HCT116 (cell line): ENCODE measurements around the gene COX4I2. TPM values are rescaled to one million over a fixed set of nuclear protein-coding genes. Genes with fewer than 3 reads are reported as not detected.

Experiments used
- ATAC-seq: fragments of 200-7000 bp; cut with Tn5 transposase; 2 replicates; pipeline ENCODE4 v1.9.1; 2020; ENCODE audit warnings: mild to moderate bottlenecking, moderate library complexity
- BruUV-seq: library from RNA; stranded (reverse); fragments of 400-500 nt; replicated peaks from 2 replicates; lab custom pipeline; 2021; lab: Mats Ljungman, UMichigan
- CTCF ChIA-PET: fragments of 300-600 bp; sonication (Branson Sonifier 250); formaldehyde crosslinking; loops from one replicate; lab custom pipeline; 2021; ENCODE audit warnings: antibody characterized with exemption; lab: Charles Lee
- POLR2A ChIA-PET: fragments of 300-600, 350-600 bp; sonication (Branson Sonifier 250); formaldehyde crosslinking; loops from one replicate; lab custom pipeline; 2021; ENCODE audit warnings: antibody characterized with exemption; lab: Charles Lee
- RAD21 ChIA-PET, 2 experiments: fragments of 300-600 bp; sonication (Branson Sonifier 250); formaldehyde crosslinking; loops; one replicate each; lab custom pipeline; 2023; ENCODE audit warnings: low total read pairs in 2 of 2; ENCODE audit not compliant: uncharacterized antibody in 2 of 2, unreplicated experiment in 2 of 2, low non-redundant PET in 1 of 2; lab: Charles Lee
- DNase-seq: peaks from one replicate; pipeline ENCODE4 v3.0.0-alpha.2; 2010; ENCODE audit warnings: low read depth, low spot score
- H2AFZ ChIP-seq: fragments of 200-600 bp; shearing (Covaris generic), sonication (generic); 2 replicates; pipeline ENCODE4 v1.6.1; 2017; ENCODE audit warnings: low read depth, mixed run types, mixed read lengths, antibody characterized with exemption, low read length; ENCODE audit not compliant: poor library complexity, severe bottlenecking
- H3K27ac ChIP-seq: 2 replicates; pipeline ENCODE4 v1.5.1; 2012; ENCODE audit warnings: low read depth, low read length
- H3K27me3 ChIP-seq: fragments of 200-600 bp; sonication (generic); 2 replicates; pipeline ENCODE4 v1.6.1; 2016; ENCODE audit warnings: mixed run types, low read length, mixed read lengths; ENCODE audit not compliant: insufficient read depth
- H3K36me3 ChIP-seq, 2 experiments: fragments of 200-500 bp in 1 of 2; fragments of 200-600 bp in 1 of 2; sonication (Bioruptor generic) in 1 of 2; sonication (generic) in 1 of 2; 2 replicates each; pipeline versions ENCODE4 v1.5.1 to v1.6.1; 2014 to 2016; ENCODE audit warnings: low read length in 2 of 2, inconsistent platforms in 1 of 2, mixed read lengths in 1 of 2, mixed run types in 1 of 2; ENCODE audit not compliant: insufficient read depth in 2 of 2, control insufficient read depth in 1 of 2
- H3K4me1 ChIP-seq, 2 experiments: fragments of 200-600 bp in 1 of 2; sonication (generic) in 1 of 2; 2 replicates each; pipeline versions ENCODE4 v1.5.1 to v1.6.1; 2012 to 2017; ENCODE audit warnings: low read length in 2 of 2, inconsistent platforms in 1 of 2, mild to moderate bottlenecking in 1 of 2, mixed read lengths in 1 of 2, mixed run types in 1 of 2, moderate library complexity in 1 of 2; ENCODE audit not compliant: insufficient read depth in 2 of 2, control insufficient read depth in 1 of 2
- H3K4me2 ChIP-seq: fragments of 200-600 bp; sonication (generic); 2 replicates; pipeline ENCODE4 v1.6.1; 2017; ENCODE audit warnings: mixed run types, low read length, mixed read lengths
- H3K4me3 ChIP-seq, 2 experiments: fragments of 200-600 bp in 1 of 2; sonication (generic) in 1 of 2; replicated peaks in 1 of 2; 2 replicates each; pipeline ENCODE4 v1.5.1; 2011 to 2016; ENCODE audit warnings: low read length in 2 of 2, control low read depth in 1 of 2, low read depth in 1 of 2, mild to moderate bottlenecking in 1 of 2, mixed read lengths in 1 of 2, mixed run types in 1 of 2
- H3K79me2 ChIP-seq: fragments of 200-600 bp; sonication (generic); 2 replicates; pipeline ENCODE4 v1.6.1; 2017; ENCODE audit warnings: mild to moderate bottlenecking, mixed run types, low read length, moderate library complexity, mixed read lengths; ENCODE audit not compliant: insufficient read depth
- H3K9ac ChIP-seq: fragments of 200-600 bp; sonication (generic); 2 replicates; pipeline ENCODE4 v1.6.1; 2016; ENCODE audit warnings: low read length, mixed read lengths
- H3K9me2 ChIP-seq: fragments of 200-600 bp; sonication (generic), shearing (Covaris generic); 2 replicates; pipeline ENCODE4 v1.6.1; 2017; ENCODE audit warnings: mixed run types, mild to moderate bottlenecking, moderate library complexity; ENCODE audit not compliant: insufficient read depth
- H3K9me3 ChIP-seq, 2 experiments: fragments of 200-500 bp in 1 of 2; fragments of 200-600 bp in 1 of 2; sonication (Bioruptor generic) in 1 of 2; sonication (generic) in 1 of 2; 2 replicates each; pipeline ENCODE4 v1.6.1; 2014 to 2017; ENCODE audit warnings: low read length in 2 of 2, mixed read lengths in 2 of 2, inconsistent platforms in 1 of 2, low read depth in 1 of 2, mild to moderate bottlenecking in 1 of 2, mixed run types in 1 of 2, moderate library complexity in 1 of 2; ENCODE audit not compliant: control insufficient read depth in 1 of 2, insufficient read depth in 1 of 2
- H4K20me1 ChIP-seq: fragments of 200-600 bp; sonication (generic), shearing (Covaris generic); 2 replicates; pipeline ENCODE4 v1.6.1; 2017; ENCODE audit warnings: mixed run types, mild to moderate bottlenecking, moderate library complexity; ENCODE audit not compliant: insufficient read depth
- CBX3 ChIP-seq: IDR thresholded peaks from 2 replicates; pipeline ENCODE4 v1.6.1; 2012; ENCODE audit warnings: low read depth
- CEBPB ChIP-seq: IDR thresholded peaks from 2 replicates; pipeline ENCODE4 v1.6.1; 2012; ENCODE audit warnings: low read depth
- EZH2 ChIP-seq: fragments of 200-600 bp; sonication (generic); IDR thresholded peaks from 2 replicates; pipeline ENCODE4 v1.6.1; 2017; ENCODE audit warnings: antibody characterized with exemption, mixed run types
- EZH2phosphoT487 ChIP-seq: fragments of 200-600 bp; IDR thresholded peaks from 2 replicates; pipeline ENCODE4 v1.6.1; 2018; ENCODE audit warnings: antibody characterized with exemption, borderline replicate concordance
- FOSL1 ChIP-seq: IDR thresholded peaks from 2 replicates; pipeline ENCODE4 v1.6.1; 2012; ENCODE audit warnings: low read depth
- JUND ChIP-seq: IDR thresholded peaks from 2 replicates; pipeline ENCODE4 v1.6.1; 2012
- POLR2AphosphoS5 ChIP-seq: IDR thresholded peaks from 2 replicates; pipeline ENCODE4 v1.6.1; 2011; ENCODE audit warnings: mild to moderate bottlenecking, low read depth, low read length, moderate library complexity
- RAD21 ChIP-seq: IDR thresholded peaks from 2 replicates; pipeline ENCODE4 v1.6.1; 2012; ENCODE audit warnings: low read depth, mild to moderate bottlenecking
- REST ChIP-seq: IDR thresholded peaks from 2 replicates; pipeline ENCODE4 v1.6.1; 2012; ENCODE audit warnings: low read depth
- SIN3A ChIP-seq: IDR thresholded peaks from 2 replicates; pipeline ENCODE4 v1.6.1; 2012; ENCODE audit warnings: low read depth
- SP1 ChIP-seq: IDR thresholded peaks from 2 replicates; pipeline ENCODE4 v1.6.1; 2012; ENCODE audit warnings: low read depth
- SRF ChIP-seq: IDR thresholded peaks from 2 replicates; pipeline ENCODE4 v1.6.1; 2012; ENCODE audit warnings: low read depth
- TCF7L2 ChIP-seq: IDR thresholded peaks from 2 replicates; pipeline ENCODE4 v1.7.0; 2011; ENCODE audit warnings: borderline replicate concordance, inconsistent platforms; ENCODE audit not compliant: insufficient read depth, insufficient read length; ENCODE audit errors: extremely low read depth
- YY1 ChIP-seq: IDR thresholded peaks from 2 replicates; pipeline ENCODE4 v1.6.1; 2011; ENCODE audit warnings: low read length, low read depth, moderate library complexity, mild to moderate bottlenecking; ENCODE audit not compliant: insufficient replicate concordance; ENCODE audit errors: extremely low read depth
- ZFX ChIP-seq: fragments of 450-650 bp; IDR thresholded peaks from 2 replicates; pipeline ENCODE4 v1.6.1; 2017
- ZNF274 ChIP-seq: fragments of 200-500 bp; sonication (Bioruptor generic); IDR thresholded peaks from 2 replicates; pipeline ENCODE4 v1.6.1; 2014; ENCODE audit warnings: mild to moderate bottlenecking, low read depth, low read length, inconsistent platforms
- intact Hi-C: fragments of 100-400 bp; cut with micrococcal nuclease; formaldehyde crosslinking; loops from 2 replicates; pipeline ENCODE4 v1.10.0; 2022
- total RNA-seq: library from RNA; stranded (reverse); gene quantifications from one replicate; pipeline ENCODE4 v1.2.1, GENCODE V29; 2021; ENCODE audit not compliant: unreplicated experiment
- TF ChIP-seq, protein P1 (sequence below): IDR thresholded peaks from 2 replicates; pipeline ENCODE4 v1.6.1; 2012
- TF ChIP-seq, protein P2 (sequence below): IDR thresholded peaks from 2 replicates; pipeline ENCODE4 v1.6.1; 2012
- TF ChIP-seq, protein P3 (sequence below), 3 experiments: fragments of 200-600 bp in 1 of 3; sonication (generic) in 1 of 3; IDR thresholded peaks in 2 of 3; conservative IDR thresholded peaks in 1 of 3; 2 replicates each; pipeline ENCODE4 v1.5.1; 2012 to 2017; ENCODE audit warnings: low read depth in 2 of 3, low read length in 2 of 3, antibody characterized with exemption in 1 of 3, borderline replicate concordance in 1 of 3, control low read depth in 1 of 3, mild to moderate bottlenecking in 1 of 3, mixed read lengths in 1 of 3, mixed run types in 1 of 3, moderate library complexity in 1 of 3; ENCODE audit not compliant: insufficient read depth in 1 of 3

COX4I2 gene
- total RNA-seq, 1 experiment from 2014 or later, result not detected

DNA sequence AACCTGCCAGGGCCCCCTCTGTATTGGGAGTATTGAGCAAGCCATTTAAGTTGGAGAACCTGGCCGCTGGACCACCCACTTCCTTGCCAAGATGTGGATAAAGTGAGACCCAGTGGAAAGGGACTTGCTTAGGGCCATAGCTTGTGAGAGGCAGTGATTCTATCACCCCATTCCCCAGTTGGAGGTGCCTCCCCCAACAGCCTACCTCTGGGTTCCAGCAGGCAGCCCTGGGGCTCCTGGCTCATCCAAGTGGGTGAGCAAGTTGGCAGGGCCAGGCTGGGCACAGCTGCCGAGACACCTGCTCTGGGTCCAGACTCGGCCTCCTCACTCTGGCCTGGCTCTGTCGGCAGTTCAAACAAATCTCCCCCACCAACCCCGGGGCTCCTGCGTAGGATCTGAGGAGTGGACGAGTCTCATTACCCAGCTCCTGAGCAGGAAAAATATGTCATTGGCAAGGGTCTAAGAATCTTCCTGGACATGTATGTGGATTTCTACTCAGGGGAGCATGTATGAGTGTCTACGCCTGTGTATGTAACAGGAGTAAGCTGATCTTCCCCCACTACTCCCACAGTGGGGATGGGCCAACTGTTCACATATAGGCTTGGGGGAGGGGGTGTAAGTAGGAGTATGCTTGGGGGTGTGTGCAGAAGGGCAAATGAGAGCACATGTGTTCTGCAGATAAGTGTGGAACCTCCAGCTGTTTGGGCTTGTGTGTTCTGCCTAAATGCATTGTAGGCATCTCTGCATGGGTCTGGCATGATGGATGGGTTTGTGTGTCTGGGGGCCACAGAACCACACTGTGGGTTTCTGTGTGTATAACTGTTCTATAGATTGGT is 30.7 kb upstream of the COX4I2 start:
- ATAC-seq (peak; percentile 29), DNase-seq (peak; percentile 93)
- ChIA-PET RAD21 (interaction anchor here (2.1 to 2.7 kb wide), 2 partner anchors 13 to 34 kb away, joined by 9 read pairs; no protein-coding TSS in a partner anchor), POLR2A (interaction anchor here (0.7 to 20.0 kb wide), 8 partner anchors 11 to 124 kb away, joined by 3 to 1106 read pairs (median 4); no protein-coding TSS in a partner anchor), CTCF (interaction anchor here (1.5 to 8.2 kb wide), 3 partner anchors 14 to 50 kb away, joined by 4 to 589 read pairs (median 256); no protein-coding TSS in a partner anchor)
- Histone ChIP-seq H3K4me3 (peak overlapping the region; percentile 91 to 96), H3K36me3 (peaks cover 0 to 13% of the 10 kb centered on the region in 2 experiments; a peak in 2 of 4 replicates), H3K27ac (peak overlapping the region; percentile 98), H3K9ac (peak overlapping the region; percentile 99), H3K9me2 (no peaks in the 10 kb centered on the region), H3K4me2 (peak overlapping the region; percentile 75), H3K4me1 (peaks cover 64 to 98% of the 10 kb centered on the region in 2 experiments), H2AFZ (no peak overlapping the region), H3K9me3 (no peaks in the 10 kb centered on the region), H3K27me3 (no peaks in the 10 kb centered on the region), H4K20me1 (no peaks in the 10 kb centered on the region; the same call in 1 of the 2 replicates), H3K79me2 (peaks cover 27% of the 10 kb centered on the region)
- no TSS peak for BruUV-seq
- intact Hi-C loops, result loop anchor here (1.0 kb wide), 1 partner anchor 14 kb away; no protein-coding TSS in a partner anchor
- TF ChIP-seq SP1 (no peak), ZNF274 (no peak), REST (no peak), SIN3A (no peak), JUND (no peak), FOSL1 (no peak), YY1 (peak; percentile 24), POLR2AphosphoS5 (peak; percentile 87), EZH2phosphoT487 (no peak), CEBPB (no peak), ZFX (no peak), EZH2 (no peak), SRF (no peak), TCF7L2 (peak; percentile 94), CBX3 (no peak), RAD21 (no peak)
- TF ChIP-seq, protein P1, sequence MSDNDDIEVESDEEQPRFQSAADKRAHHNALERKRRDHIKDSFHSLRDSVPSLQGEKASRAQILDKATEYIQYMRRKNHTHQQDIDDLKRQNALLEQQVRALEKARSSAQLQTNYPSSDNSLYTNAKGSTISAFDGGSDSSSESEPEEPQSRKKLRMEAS, result no peak
- TF ChIP-seq, protein P2, sequence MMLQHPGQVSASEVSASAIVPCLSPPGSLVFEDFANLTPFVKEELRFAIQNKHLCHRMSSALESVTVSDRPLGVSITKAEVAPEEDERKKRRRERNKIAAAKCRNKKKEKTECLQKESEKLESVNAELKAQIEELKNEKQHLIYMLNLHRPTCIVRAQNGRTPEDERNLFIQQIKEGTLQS, result no peak
- TF ChIP-seq, protein P3, sequence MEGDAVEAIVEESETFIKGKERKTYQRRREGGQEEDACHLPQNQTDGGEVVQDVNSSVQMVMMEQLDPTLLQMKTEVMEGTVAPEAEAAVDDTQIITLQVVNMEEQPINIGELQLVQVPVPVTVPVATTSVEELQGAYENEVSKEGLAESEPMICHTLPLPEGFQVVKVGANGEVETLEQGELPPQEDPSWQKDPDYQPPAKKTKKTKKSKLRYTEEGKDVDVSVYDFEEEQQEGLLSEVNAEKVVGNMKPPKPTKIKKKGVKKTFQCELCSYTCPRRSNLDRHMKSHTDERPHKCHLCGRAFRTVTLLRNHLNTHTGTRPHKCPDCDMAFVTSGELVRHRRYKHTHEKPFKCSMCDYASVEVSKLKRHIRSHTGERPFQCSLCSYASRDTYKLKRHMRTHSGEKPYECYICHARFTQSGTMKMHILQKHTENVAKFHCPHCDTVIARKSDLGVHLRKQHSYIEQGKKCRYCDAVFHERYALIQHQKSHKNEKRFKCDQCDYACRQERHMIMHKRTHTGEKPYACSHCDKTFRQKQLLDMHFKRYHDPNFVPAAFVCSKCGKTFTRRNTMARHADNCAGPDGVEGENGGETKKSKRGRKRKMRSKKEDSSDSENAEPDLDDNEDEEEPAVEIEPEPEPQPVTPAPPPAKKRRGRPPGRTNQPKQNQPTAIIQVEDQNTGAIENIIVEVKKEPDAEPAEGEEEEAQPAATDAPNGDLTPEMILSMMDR (IDR thresholded peaks at IDR 0.05 in 2 of 3, conservative IDR thresholded peaks at IDR 0.05 in 1 of 3; ENCODE audit: borderline replicate concordance in 1 of 3, insufficient read depth in 1 of 3, low read depth in 2 of 3, low read length in 2 of 3), result no peak
